ENCODE data around the gene RABEP2.
"Not testable (repeated sequence)": the region's sequence is repeated elsewhere in the genome, so short reads cannot be mapped to it uniquely, and the experiment has no call there.

GRCh38 chr16:28939825-28940224, 14.8 kb upstream of the RABEP2 start:
- TF ChIP-seq CTCF (IDR thresholded peaks at IDR 0.05; ENCODE audit: low read depth, low read length, poor library complexity, severe bottlenecking); EZH2phosphoT487 (IDR thresholded peaks at IDR 0.05; ENCODE audit: borderline replicate concordance, low read length): not testable (repeated sequence)
